Keratinocyte (primary cell): ENCODE data around the gene C20orf144. TPM values are rescaled to one million over a fixed set of nuclear protein-coding genes. Genes with fewer than 3 reads are reported as not detected.
"Not testable (repeated sequence)": the region's sequence is repeated elsewhere in the genome, so short reads cannot be mapped to it uniquely, and the experiment has no call there.

Experiments used
- DNase-seq: peaks from one replicate; pipeline ENCODE4 v3.0.0-alpha.2; 2011; ENCODE audit warnings: low read depth, missing footprints, low spot score
- FAIRE-seq: peaks from 2 replicates; lab custom pipeline; 2011; peaks lifted over from hg19 to GRCh38; lab: Jason Lieb, UNC
- H2AFZ ChIP-seq: 2 replicates; pipeline ENCODE4 v1.6.0; 2012; ENCODE audit warnings: low read length, control low read depth, inconsistent platforms; ENCODE audit not compliant: control insufficient read depth
- H3K27ac ChIP-seq: 2 replicates; pipeline ENCODE4 v1.5.1; 2011; ENCODE audit warnings: low read length; ENCODE audit not compliant: control insufficient read depth, insufficient read depth
- H3K27me3 ChIP-seq: 3 replicates; pipeline ENCODE4 v1.6.0; 2011; ENCODE audit warnings: low read length; ENCODE audit not compliant: control insufficient read depth, insufficient read depth; ENCODE audit errors: extremely low read depth
- H3K36me3 ChIP-seq, 2 experiments: 2 replicates in 1 of 2; 3 replicates in 1 of 2; pipeline ENCODE4 v1.5.1; 2011; ENCODE audit warnings: low read length in 2 of 2, mild to moderate bottlenecking in 1 of 2; ENCODE audit not compliant: control insufficient read depth in 2 of 2, insufficient read depth in 2 of 2; ENCODE audit errors: extremely low read depth in 1 of 2
- H3K4me1 ChIP-seq: 3 replicates; pipeline ENCODE4 v1.5.1; 2011; ENCODE audit warnings: low read length; ENCODE audit not compliant: control insufficient read depth, insufficient read depth; ENCODE audit errors: extremely low read depth
- H3K4me2 ChIP-seq: 3 replicates; pipeline ENCODE4 v1.6.0; 2011; ENCODE audit warnings: low read depth, low read length; ENCODE audit not compliant: control insufficient read depth, insufficient read depth; ENCODE audit errors: extremely low read depth
- H3K4me3 ChIP-seq, 3 experiments: fragments of 200-600 bp in 1 of 3; sonication (generic) in 1 of 3; 2 replicates in 2 of 3; 3 replicates in 1 of 3; pipeline ENCODE4 v1.5.1; 2011 to 2016; ENCODE audit warnings: low read length in 3 of 3, mild to moderate bottlenecking in 3 of 3, control low read depth in 2 of 3, inconsistent platforms in 1 of 3, low read depth in 1 of 3, mixed read lengths in 1 of 3, mixed run types in 1 of 3, moderate library complexity in 1 of 3; ENCODE audit not compliant: control insufficient read depth in 2 of 3, insufficient read depth in 2 of 3; ENCODE audit errors: extremely low read depth in 1 of 3
- H3K79me2 ChIP-seq: 2 replicates; pipeline ENCODE4 v1.6.0; 2012; ENCODE audit warnings: low read length; ENCODE audit not compliant: control insufficient read depth, insufficient read depth
- H3K9ac ChIP-seq: 3 replicates; pipeline ENCODE4 v1.6.0; 2011; ENCODE audit warnings: low read length; ENCODE audit not compliant: control insufficient read depth, insufficient read depth; ENCODE audit errors: extremely low read depth
- H3K9me1 ChIP-seq: 3 replicates; pipeline ENCODE4 v1.6.0; 2011; ENCODE audit warnings: low read length; ENCODE audit not compliant: control insufficient read depth, insufficient read depth; ENCODE audit errors: extremely low read depth
- H3K9me3 ChIP-seq: 2 replicates; pipeline ENCODE4 v1.5.1; 2012; ENCODE audit warnings: low read depth, low read length; ENCODE audit not compliant: control insufficient read depth
- H4K20me1 ChIP-seq: 3 replicates; pipeline ENCODE4 v1.6.0; 2011; ENCODE audit warnings: low read length; ENCODE audit not compliant: control insufficient read depth, insufficient read depth; ENCODE audit errors: extremely low read depth
- CTCF ChIP-seq, 3 experiments: IDR thresholded peaks in 1 of 3; conservative IDR thresholded peaks in 1 of 3; optimal IDR thresholded peaks in 1 of 3; 2 replicates in 2 of 3; 3 replicates in 1 of 3; pipeline versions ENCODE3 to v1.5.1; 2011; ENCODE audit warnings: low read length in 3 of 3, mild to moderate bottlenecking in 3 of 3, moderate library complexity in 2 of 3, control low read depth in 1 of 3, inconsistent platforms in 1 of 3; ENCODE audit not compliant: insufficient read depth in 2 of 3; ENCODE audit errors: extremely low read depth in 1 of 3
- EZH2 ChIP-seq: IDR thresholded peaks from one replicate; pipeline ENCODE4 v1.6.1; 2012; ENCODE audit warnings: inconsistent platforms, mild to moderate bottlenecking, low read length, moderate library complexity
- dilution Hi-C: fragments of 300-500 bp; cut with MboI; formaldehyde crosslinking; loops from one replicate; pipeline ENCODE4 v1.7.0; 2020; ENCODE audit warnings: low sequenced_read_pairs; ENCODE audit not compliant: extremely low pct_ligation_motif_present
- polyA plus RNA-seq, 5 experiments: library from polyadenylated mRNA; depleted of rRNA in 3 of 5; stranded (reverse) in 3 of 5; stranded (forward) in 1 of 5; unstranded in 1 of 5; fragments of >200 nt; gene quantifications; 1 replicate in 1 of 5; 2 replicates in 3 of 5; 3 replicates in 1 of 5; pipeline versions ENCODE4 v1.2.1 to v1.2.3, GENCODE V29; 2011 to 2012; ENCODE audit warnings: missing spikeins in 2 of 5, low read depth in 1 of 5, low replicate concordance in 1 of 5

The C20orf144 gene
- polyA plus RNA-seq, 1 donor (not counting 4 experiments of a cell fraction or from before 2014, with no cell fraction given): 0.03 TPM

GRCh38 chr20:33645396-33645795 lies 16.7 kb upstream of the C20orf144 start:
- H3K9me1 ChIP-seq: peaks cover 7% of the 10 kb centered on the region
- TF ChIP-seq EZH2 (no peak), CTCF (optimal IDR thresholded peaks at IDR 0.05 in 1 of 3, IDR thresholded peaks at IDR 0.05 in 1 of 3, conservative IDR thresholded peaks at IDR 0.05 in 1 of 3; ENCODE audit: extremely low read depth in 1 of 3, insufficient read depth in 2 of 3, low read length in 3 of 3) (no peak)
- dilution Hi-C loops: no loop called here

GRCh38 chr20:33646191-33646590 lies 15.9 kb upstream of the C20orf144 start:
- H4K20me1 ChIP-seq: peaks cover 3% of the 10 kb centered on the region
- H3K79me2 ChIP-seq: no peaks in the 10 kb centered on the region
- dilution Hi-C loops: no loop called here
- H3K9ac ChIP-seq: no peak overlapping the region
- TF ChIP-seq EZH2: no peak
- H3K36me3 ChIP-seq: peaks cover 5 to 14% of the 10 kb centered on the region in 2 experiments
- H3K27me3 ChIP-seq: no peaks in the 10 kb centered on the region
- H3K4me1 ChIP-seq: peaks cover 26% of the 10 kb centered on the region
- H3K9me1 ChIP-seq: peaks cover 7% of the 10 kb centered on the region
- H3K27ac ChIP-seq: no peak overlapping the region
- H3K9me3 ChIP-seq: no peaks in the 10 kb centered on the region
- H2AFZ ChIP-seq: no peak overlapping the region
- H3K4me3 ChIP-seq: no peak overlapping the region
- H3K4me2 ChIP-seq: no peak overlapping the region
- FAIRE-seq (no peak), DNase-seq (no peak)

More at GRCh38 chr20:33645396-33645795, 16.7 kb upstream of the C20orf144 start:
- H3K4me2 ChIP-seq: no peak overlapping the region
- peaks cover 5 to 18% of the 10 kb centered on the region in 2 experiments for H3K36me3 ChIP-seq
- no peaks in the 10 kb centered on the region for H3K27me3 ChIP-seq
- peaks cover 19% of the 10 kb centered on the region for H3K4me1 ChIP-seq
- DNase-seq (no peak), FAIRE-seq (no peak)
- H3K9me3 ChIP-seq: no peaks in the 10 kb centered on the region
- no peak overlapping the region for H3K9ac ChIP-seq
- H3K79me2 ChIP-seq: no peaks in the 10 kb centered on the region
- H4K20me1 ChIP-seq: peaks cover 3% of the 10 kb centered on the region
- H3K27ac ChIP-seq: no peak overlapping the region
- H2AFZ ChIP-seq: no peak overlapping the region
- H3K4me3 ChIP-seq: no peak overlapping the region

GRCh38 chr20:33646959-33647602 lies 15.0 kb upstream of the C20orf144 start:
- H3K9me1 ChIP-seq, FAIRE-seq, dilution Hi-C loops, DNase-seq, H3K79me2 ChIP-seq, H3K4me3 ChIP-seq, H2AFZ ChIP-seq, H4K20me1 ChIP-seq, H3K9ac ChIP-seq, H3K9me3 ChIP-seq, H3K27me3 ChIP-seq, H3K27ac ChIP-seq: not testable (repeated sequence)
- H3K4me2 ChIP-seq: peak overlapping the region; percentile 61
- peaks cover 5 to 13% of the 10 kb centered on the region in 2 experiments for H3K36me3 ChIP-seq
- peaks cover 28% of the 10 kb centered on the region for H3K4me1 ChIP-seq
